ENCODE results near the gene IL18BP. TPM values are rescaled to one million over a fixed set of nuclear protein-coding genes. Genes with fewer than 3 reads are reported as not detected.

Gene IL18BP
- total and polyA plus RNA-seq, 10 of the 15 experiments (the other 5 are each of a cell fraction or from before 2014, with no cell fraction given) = 2.6 to 18.1 (median 10.7) TPM

DNA sequence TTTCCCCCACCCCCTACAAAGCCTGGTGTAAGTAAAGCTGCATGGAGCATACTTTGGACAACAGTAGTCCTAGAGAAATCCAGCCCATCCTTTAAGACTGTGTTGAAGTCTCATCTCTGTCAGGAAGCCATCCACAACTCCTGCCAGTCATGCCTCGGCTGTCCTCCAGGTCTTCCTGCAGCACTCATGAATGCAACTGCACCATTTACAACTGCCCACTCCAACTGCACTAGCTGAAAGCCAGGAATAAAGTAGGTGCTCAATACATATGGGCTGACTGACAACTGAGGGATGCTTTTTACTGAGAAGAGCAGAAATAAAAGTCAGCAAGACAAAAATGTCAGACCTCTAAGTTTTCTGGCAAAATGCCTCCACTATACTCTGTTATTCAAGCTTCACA lies 27.4 kb downstream of the IL18BP start (continued):
- TF ChIP-seq FOXM1 (IDR thresholded peaks at IDR 0.05; ENCODE audit: low read depth, low read length) (no peak), HCFC1 (IDR thresholded peaks at IDR 0.05; ENCODE audit: low read length) (no peak)
- TF ChIP-seq, protein P1, sequence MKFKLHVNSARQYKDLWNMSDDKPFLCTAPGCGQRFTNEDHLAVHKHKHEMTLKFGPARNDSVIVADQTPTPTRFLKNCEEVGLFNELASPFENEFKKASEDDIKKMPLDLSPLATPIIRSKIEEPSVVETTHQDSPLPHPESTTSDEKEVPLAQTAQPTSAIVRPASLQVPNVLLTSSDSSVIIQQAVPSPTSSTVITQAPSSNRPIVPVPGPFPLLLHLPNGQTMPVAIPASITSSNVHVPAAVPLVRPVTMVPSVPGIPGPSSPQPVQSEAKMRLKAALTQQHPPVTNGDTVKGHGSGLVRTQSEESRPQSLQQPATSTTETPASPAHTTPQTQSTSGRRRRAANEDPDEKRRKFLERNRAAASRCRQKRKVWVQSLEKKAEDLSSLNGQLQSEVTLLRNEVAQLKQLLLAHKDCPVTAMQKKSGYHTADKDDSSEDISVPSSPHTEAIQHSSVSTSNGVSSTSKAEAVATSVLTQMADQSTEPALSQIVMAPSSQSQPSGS (IDR thresholded peaks at IDR 0.05; ENCODE audit: low read length) = no peak

DNA sequence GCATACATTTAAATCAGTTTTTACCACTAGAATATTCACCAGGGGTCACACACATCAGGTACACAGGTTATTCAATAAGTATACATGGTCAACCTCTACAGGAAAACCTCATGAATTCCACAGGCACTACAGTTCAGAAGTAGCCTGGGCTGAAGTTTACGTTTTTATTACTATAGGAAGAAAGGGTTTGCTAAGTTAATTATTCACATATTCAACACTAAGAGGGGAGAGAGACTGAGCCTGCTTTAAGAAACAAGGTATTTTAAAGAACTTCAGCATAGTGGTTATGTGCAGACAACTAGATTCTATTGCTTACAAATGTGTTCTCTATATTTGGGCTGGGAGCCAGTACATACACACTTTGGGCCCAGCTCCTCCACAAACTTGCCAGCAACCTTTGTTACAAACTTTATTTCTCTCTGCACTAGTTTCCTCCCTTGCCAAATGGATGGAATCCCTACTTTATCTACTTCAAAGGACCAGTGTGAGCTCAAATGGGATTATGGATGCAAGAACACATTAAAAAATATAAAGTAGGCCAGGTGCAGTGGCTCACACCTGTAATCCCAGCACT lies 31.9 kb downstream of the IL18BP start:
- Histone ChIP-seq H3K9ac (ENCODE audit: control insufficient read depth, insufficient read depth, low read length) (no peak overlapping the region), H3K4me1 (ENCODE audit: control insufficient read depth, insufficient read depth, low read length) (no peaks in the 10 kb centered on the region), H3K4me3 (no peak overlapping the region), H3K79me2 (ENCODE audit: control insufficient read depth, insufficient read depth, low read length) (peaks cover 2% of the 10 kb centered on the region), H3K9me3 (replicated peaks; ENCODE audit: control insufficient read depth, insufficient read depth, low read length) (no peaks in the 10 kb centered on the region), H3K27me3 (replicated peaks in 1 of 2; ENCODE audit: control insufficient read depth in 2 of 2, insufficient read depth in 2 of 2, low read length in 1 of 2) (no peaks in the 10 kb centered on the region), H3K4me2 (ENCODE audit: control insufficient read depth, insufficient read depth) (no peak overlapping the region), H4K20me1 (ENCODE audit: control insufficient read depth, insufficient read depth) (no peaks in the 10 kb centered on the region), H2AFZ (ENCODE audit: control insufficient read depth, low read depth, low read length) (no peak overlapping the region), H3K27ac (ENCODE audit: control insufficient read depth, insufficient read depth) (no peak overlapping the region), H3K36me3 (ENCODE audit: control insufficient read depth in 2 of 2, insufficient read depth in 2 of 2, low read length in 1 of 2) (peaks cover 10 to 24% of the 10 kb centered on the region in 2 experiments; a peak in 3 of 4 replicates)
- SMC1A ChIA-PET (ENCODE audit: uncharacterized antibody, unreplicated experiment) = interaction anchor here (0.6 to 13.4 kb wide), 12 partner anchors 8 to 400 kb away, joined by 3 to 245 read pairs (median 3); partner anchors contain the start of genes LAMTOR1 and XNDC1N
- ATAC-seq (no peak), DNase-seq (ENCODE audit: low read depth, low spot score) (no peak), FAIRE-seq (no peak)
- CTCF ChIA-PET = interaction anchor here (0.8 to 18.1 kb wide), 9 partner anchors 8 to 400 kb away, joined by 3 to 416 read pairs (median 9); partner anchors contain the start of gene LAMTOR1
- intact Hi-C loops (cut with micrococcal nuclease; ENCODE audit: unreplicated experiment) = no loop called here
- BruUV-seq (replicated peaks) = no TSS peak
- 65% methylated on average over 1 of the region's 1 CpG for WGBS (ENCODE audit: insufficient coverage, insufficient replicate concordance, low lambda C conversion rate, missing lambda C conversion rate)
- RAD21 ChIA-PET (ENCODE audit: unreplicated experiment) = interaction anchor here (1.5 to 4.3 kb wide), 2 partner anchors 9 to 60 kb away, joined by 4 to 16 read pairs; no protein-coding TSS in a partner anchor
- TF ChIP-seq NR2C1 (IDR thresholded peaks at IDR 0.05) = no peak
- TF ChIP-seq ZNF24 (IDR thresholded peaks at IDR 0.05) = no peak
- no peak for TF ChIP-seq DPF2 (IDR thresholded peaks at IDR 0.05)
- in situ Hi-C loops (cut with MboI) = no loop called here
- POLR2A ChIA-PET = interaction anchor here (0.6 to 1.8 kb wide), 4 partner anchors 17 to 69 kb away, joined by 3 to 14 read pairs (median 5); no protein-coding TSS in a partner anchor

All from GM12878 (cell line).